ENCODE results near the gene RBAK.
"Not testable (repeated sequence)": the region's sequence is repeated elsewhere in the genome, so short reads cannot be mapped to it uniquely, and the experiment has no call there.

RBAK gene

GRCh38 chr7:5035276-5035675 is 10.4 kb upstream of the RBAK start:
- no peak for TF ChIP-seq CTCF (IDR thresholded peaks at IDR 0.05; ENCODE audit: insufficient read depth, low read depth, low read length, missing control alignments)

GRCh38 chr7:5036446-5036845 is 9.2 kb upstream of the RBAK start:
- DNase-seq (ENCODE audit: low read depth), result no peak
- TF ChIP-seq CTCF (IDR thresholded peaks at IDR 0.05; ENCODE audit: insufficient read depth, low read depth, low read length, missing control alignments), result no peak

More at GRCh38 chr7:5035276-5035675, 10.4 kb upstream of the RBAK start:
- no peak for DNase-seq (ENCODE audit: low read depth)
- no peak overlapping the region for H3K4me3 ChIP-seq (ENCODE audit: low read depth, low read length)

GRCh38 chr7:5041047-5041446 is 4.6 kb upstream of the RBAK start:
- no peak overlapping the region for H3K4me3 ChIP-seq (ENCODE audit: low read depth, low read length)
- DNase-seq (ENCODE audit: low read depth), result no peak
- no peak for TF ChIP-seq CTCF (IDR thresholded peaks at IDR 0.05; ENCODE audit: insufficient read depth, low read depth, low read length, missing control alignments)

More at GRCh38 chr7:5036446-5036845, 9.2 kb upstream of the RBAK start:
- H3K4me3 ChIP-seq (ENCODE audit: low read depth, low read length), result no peak overlapping the region

- no peak for DNase-seq (ENCODE audit: low read depth)
Observed at GRCh38 chr7:5043661-5044060, 2.0 kb upstream of the RBAK start.

GRCh38 chr7:5046397-5046732 is 705 bp downstream of the RBAK start:
- DNase-seq (ENCODE audit: low read depth), result peak; percentile 15
- peak overlapping the region; percentile 90 for H3K4me3 ChIP-seq (ENCODE audit: low read depth, low read length)

More at GRCh38 chr7:5043661-5044060, 2.0 kb upstream of the RBAK start:
- no peak overlapping the region for H3K4me3 ChIP-seq (ENCODE audit: low read depth, low read length)
- no peak for TF ChIP-seq CTCF (IDR thresholded peaks at IDR 0.05; ENCODE audit: insufficient read depth, low read depth, low read length, missing control alignments)

- H3K4me3 ChIP-seq (ENCODE audit: low read depth, low read length), result not testable (repeated sequence)
Observed at GRCh38 chr7:5047127-5047526, 1.5 kb downstream of the RBAK start.

GRCh38 chr7:5050676-5051075 is 5.0 kb downstream of the RBAK start:
- DNase-seq (ENCODE audit: low read depth), result no peak
- no peak for TF ChIP-seq CTCF (IDR thresholded peaks at IDR 0.05; ENCODE audit: insufficient read depth, low read depth, low read length, missing control alignments)

More at GRCh38 chr7:5047127-5047526, 1.5 kb downstream of the RBAK start:
- DNase-seq (ENCODE audit: low read depth), result not testable (repeated sequence)

GRCh38 chr7:5051731-5052130 is 6.1 kb downstream of the RBAK start:
- not testable (repeated sequence) for H3K4me3 ChIP-seq (ENCODE audit: low read depth, low read length); DNase-seq (ENCODE audit: low read depth)

More at GRCh38 chr7:5050676-5051075, 5.0 kb downstream of the RBAK start:
- no peak overlapping the region for H3K4me3 ChIP-seq (ENCODE audit: low read depth, low read length)

- DNase-seq (ENCODE audit: low read depth), result no peak
- TF ChIP-seq CTCF (IDR thresholded peaks at IDR 0.05; ENCODE audit: insufficient read depth, low read depth, low read length, missing control alignments), result no peak
- no peak overlapping the region for H3K4me3 ChIP-seq (ENCODE audit: low read depth, low read length)
Observed at GRCh38 chr7:5053175-5053574, 7.5 kb downstream of the RBAK start.

All from GM12865 (cell line).